Measurements from ENCODE around the gene ATP5PF. TPM values are rescaled to one million over a fixed set of nuclear protein-coding genes. Genes with fewer than 3 reads are reported as not detected.
"Not testable (repeated sequence)": the region's sequence is repeated elsewhere in the genome, so short reads cannot be mapped to it uniquely, and the experiment has no call there.

ATP5PF gene
- total RNA-seq, 2 donors from 2014 or later = 126 to 131 TPM

- H3K27ac ChIP-seq (ENCODE audit: low read depth, low read length) = no peak overlapping the region
- no peak overlapping the region for H3K4me3 ChIP-seq (ENCODE audit: low read length)
- 93 to 95% methylated on average over 3 of the region's 3 CpGs for WGBS, 2 experiments (ENCODE audit: insufficient coverage in 1 of 2, insufficient read length in 1 of 2)
- peaks cover under 1% of the 10 kb centered on the region for H3K4me1 ChIP-seq (ENCODE audit: control insufficient read depth, insufficient read depth, low read length)
- Mint-ChIP-seq H3K9me3 (no peaks in the 10 kb centered on the region), H3K4me1 (peaks cover 20% of the 10 kb centered on the region), H3K27me3 (ENCODE audit: insufficient read depth) (no peaks in the 10 kb centered on the region), H3K36me3 (ENCODE audit: low read depth) (peaks cover 56% of the 10 kb centered on the region), H3K27ac (no peak overlapping the region), H3K4me3 (no peak overlapping the region)
- no peaks in the 10 kb centered on the region for H3K9me3 ChIP-seq (ENCODE audit: control insufficient read depth, low read length)
- TF ChIP-seq CTCF (conservative IDR thresholded peaks at IDR 0.05) = no peak
- H3K36me3 ChIP-seq (ENCODE audit: control insufficient read depth, insufficient read depth, low read length) = peaks cover 54% of the 10 kb centered on the region
- no peak for DNase-seq
- H3K9ac ChIP-seq (ENCODE audit: extremely low read depth, low read length, poor library complexity, severe bottlenecking) = no peak overlapping the region
- H3K27me3 ChIP-seq (ENCODE audit: control insufficient read depth, insufficient read depth, low read length, poor library complexity, severe bottlenecking) = no peaks in the 10 kb centered on the region
Measured at GRCh38 chr21:25721987-25722386, 12.7 kb downstream of the ATP5PF start.

DNA sequence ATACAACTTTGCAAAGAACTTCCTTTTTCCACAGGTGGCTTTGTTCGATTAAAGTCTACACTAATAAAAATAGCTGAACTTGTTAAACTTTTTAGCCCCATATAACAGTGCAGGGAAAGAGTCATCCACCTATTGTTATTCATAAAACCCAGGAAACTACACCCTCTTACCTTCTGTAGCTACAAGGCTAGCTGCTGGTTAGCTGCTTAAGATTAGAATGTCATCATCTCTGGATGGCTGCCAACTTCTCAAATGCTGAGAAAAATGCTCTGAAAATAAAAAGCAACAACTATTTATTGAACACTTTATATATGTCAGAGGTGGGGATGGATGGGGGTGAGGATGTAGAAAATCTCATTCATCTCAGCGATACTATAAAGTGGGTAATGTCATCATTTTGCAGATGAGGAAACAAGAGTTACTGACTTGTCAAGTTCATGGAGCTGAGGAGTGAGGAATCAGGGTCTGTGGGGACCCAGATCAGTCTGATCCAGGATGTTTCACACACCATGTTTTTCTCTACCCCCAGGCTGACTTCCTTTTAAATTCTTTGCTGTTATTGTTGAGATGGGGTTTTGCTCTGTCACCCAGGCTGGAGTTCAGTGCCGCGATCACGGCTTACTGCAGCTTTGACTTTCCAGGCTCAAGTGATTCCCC, 17.1 kb downstream of the ATP5PF start:
- Histone ChIP-seq H3K36me3 (ENCODE audit: control insufficient read depth, insufficient read depth, low read length) (peaks cover 17% of the 10 kb centered on the region), H3K27me3 (ENCODE audit: control insufficient read depth, insufficient read depth, low read length, poor library complexity, severe bottlenecking) (no peaks in the 10 kb centered on the region), H3K4me1 (ENCODE audit: control insufficient read depth, insufficient read depth, low read length) (peaks cover 8% of the 10 kb centered on the region), H3K9ac (ENCODE audit: extremely low read depth, low read length, poor library complexity, severe bottlenecking) (no peak overlapping the region), H3K9me3 (ENCODE audit: control insufficient read depth, low read length) (no peaks in the 10 kb centered on the region), H3K27ac (ENCODE audit: low read depth, low read length) (no peak overlapping the region), H3K4me3 (ENCODE audit: low read length) (no peak overlapping the region)
- Mint-ChIP-seq H3K27ac (no peak overlapping the region), H3K9me3 (no peaks in the 10 kb centered on the region), H3K4me3 (no peak overlapping the region), H3K27me3 (ENCODE audit: insufficient read depth) (no peaks in the 10 kb centered on the region), H3K4me1 (peaks cover 29% of the 10 kb centered on the region), H3K36me3 (ENCODE audit: low read depth) (peaks cover 18% of the 10 kb centered on the region)
- no peak for DNase-seq
- TF ChIP-seq CTCF (conservative IDR thresholded peaks at IDR 0.05) = no peak
- WGBS, 2 experiments (ENCODE audit: insufficient coverage in 1 of 2, insufficient read length in 1 of 2) = 86 to 93% methylated on average over 2 to 5 of the region's 5 CpGs

DNA sequence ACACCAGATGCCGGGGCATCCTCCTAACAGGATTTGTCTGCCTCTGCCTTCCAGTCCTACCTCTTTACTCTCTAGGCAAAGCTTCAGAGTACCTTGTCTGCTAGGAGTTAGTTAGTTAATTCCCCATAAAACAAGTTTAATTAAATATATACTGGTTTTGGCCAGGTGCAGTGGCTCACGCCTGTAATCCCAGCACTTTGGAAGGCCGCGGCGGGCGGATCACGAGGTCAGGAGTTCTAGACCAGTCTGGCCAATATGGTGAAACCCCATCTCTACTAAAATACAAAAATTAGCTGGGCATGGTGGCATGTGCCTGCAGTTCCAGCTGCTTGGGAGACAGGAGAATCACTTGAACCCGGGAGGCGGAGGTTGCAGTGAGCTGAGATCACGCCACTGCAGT, 20.6 kb downstream of the ATP5PF start:
- not testable (repeated sequence) for H3K27me3 Mint-ChIP-seq (ENCODE audit: insufficient read depth); H3K4me1 ChIP-seq (ENCODE audit: control insufficient read depth, insufficient read depth, low read length); H3K36me3 ChIP-seq (ENCODE audit: control insufficient read depth, insufficient read depth, low read length); H3K9me3 ChIP-seq (ENCODE audit: control insufficient read depth, low read length); H3K9ac ChIP-seq (ENCODE audit: extremely low read depth, low read length, poor library complexity, severe bottlenecking); H3K27ac ChIP-seq (ENCODE audit: low read depth, low read length); H3K9me3 Mint-ChIP-seq; DNase-seq; H3K36me3 Mint-ChIP-seq (ENCODE audit: low read depth); H3K4me3 ChIP-seq (ENCODE audit: low read length); H3K4me3 Mint-ChIP-seq; H3K27ac Mint-ChIP-seq; H3K27me3 ChIP-seq (ENCODE audit: control insufficient read depth, insufficient read depth, low read length, poor library complexity, severe bottlenecking)
- peaks cover 29% of the 10 kb centered on the region for H3K4me1 Mint-ChIP-seq
- 89 to 100% methylated on average over 1 to 10 of the region's 10 CpGs for WGBS, 2 experiments (ENCODE audit: insufficient coverage in 1 of 2, insufficient read length in 1 of 2)

- Mint-ChIP-seq H3K27ac (no peak overlapping the region), H3K4me3 (no peak overlapping the region), H3K4me1 (peaks cover 4% of the 10 kb centered on the region), H3K27me3 (ENCODE audit: insufficient read depth) (no peaks in the 10 kb centered on the region), H3K9me3 (no peaks in the 10 kb centered on the region), H3K36me3 (ENCODE audit: low read depth) (no peaks in the 10 kb centered on the region)
- Histone ChIP-seq H3K27ac (ENCODE audit: low read depth, low read length) (no peak overlapping the region), H3K27me3 (ENCODE audit: control insufficient read depth, insufficient read depth, low read length, poor library complexity, severe bottlenecking) (no peaks in the 10 kb centered on the region), H3K4me3 (ENCODE audit: low read length) (no peak overlapping the region), H3K9ac (ENCODE audit: extremely low read depth, low read length, poor library complexity, severe bottlenecking) (no peak overlapping the region), H3K9me3 (ENCODE audit: control insufficient read depth, low read length) (no peaks in the 10 kb centered on the region), H3K4me1 (ENCODE audit: control insufficient read depth, insufficient read depth, low read length) (no peaks in the 10 kb centered on the region), H3K36me3 (ENCODE audit: control insufficient read depth, insufficient read depth, low read length) (peaks cover 5% of the 10 kb centered on the region)
- DNase-seq = no peak
- no peak for TF ChIP-seq CTCF (conservative IDR thresholded peaks at IDR 0.05)
- 88 to 92% methylated on average over 1 to 5 of the region's 5 CpGs for WGBS, 2 experiments (ENCODE audit: insufficient coverage in 1 of 2, insufficient read length in 1 of 2)
Measured at GRCh38 chr21:25710550-25710949, 24.2 kb downstream of the ATP5PF start.

All from endodermal cell (in vitro differentiated cells).